Muscle layer of duodenum (tissue), 2 donors: ENCODE measurements around the gene SH2B2.

ENCODE experiments used
- H3K27ac ChIP-seq: one replicate; pipeline ENCODE4 v1.7.0; 2013; ENCODE audit warnings: mild to moderate bottlenecking, low read length
- H3K27me3 ChIP-seq: one replicate; pipeline ENCODE4 v1.7.0; 2013; ENCODE audit warnings: low read depth, mild to moderate bottlenecking, control low read depth, low read length
- H3K36me3 ChIP-seq, 2 donors: one replicate each; pipeline ENCODE4 v1.7.0; 2013; ENCODE audit warnings: low read length in 2 of 2, control low read depth in 1 of 2, mild to moderate bottlenecking in 1 of 2; ENCODE audit not compliant: insufficient read depth in 2 of 2, control insufficient read depth in 1 of 2
- H3K4me1 ChIP-seq, 2 donors: one replicate each; pipeline ENCODE4 v1.7.0; 2013; ENCODE audit warnings: low read length in 2 of 2, mild to moderate bottlenecking in 2 of 2, control low read depth in 1 of 2, moderate library complexity in 1 of 2; ENCODE audit not compliant: insufficient read depth in 2 of 2, control insufficient read depth in 1 of 2
- H3K4me3 ChIP-seq, 2 donors: one replicate each; pipeline ENCODE4 v1.7.0; 2013; ENCODE audit warnings: low read length in 2 of 2, low read depth in 1 of 2, mild to moderate bottlenecking in 1 of 2
- H3K9me3 ChIP-seq, 2 donors: one replicate each; pipeline ENCODE4 v1.7.0; 2013; ENCODE audit warnings: low read length in 2 of 2, control low read depth in 1 of 2, mild to moderate bottlenecking in 1 of 2; ENCODE audit not compliant: control insufficient read depth in 1 of 2
- donor health status: healthy.

SH2B2 gene

GRCh38 chr7:102270178-102270887 is 16.3 kb upstream of the SH2B2 start:
- peaks cover 0 to 4% of the 10 kb centered on the region in 2 donors for H3K4me1 ChIP-seq
- no peaks in the 10 kb centered on the region for H3K9me3 ChIP-seq
- H3K27ac ChIP-seq = no peak overlapping the region
- no peak overlapping the region for H3K4me3 ChIP-seq
- H3K36me3 ChIP-seq = no peaks in the 10 kb centered on the region
- no peaks in the 10 kb centered on the region for H3K27me3 ChIP-seq

- peaks cover 0 to 4% of the 10 kb centered on the region in 2 donors for H3K4me1 ChIP-seq
Measured at GRCh38 chr7:102271158-102271798, 15.4 kb upstream of the SH2B2 start.

GRCh38 chr7:102272075-102272916 is 14.4 kb upstream of the SH2B2 start:
- H3K9me3 ChIP-seq = no peaks in the 10 kb centered on the region
- peaks cover 0 to 4% of the 10 kb centered on the region in 2 donors for H3K4me1 ChIP-seq
- H3K4me3 ChIP-seq = no peak overlapping the region
- H3K27ac ChIP-seq = no peak overlapping the region
- H3K36me3 ChIP-seq = no peaks in the 10 kb centered on the region
- no peaks in the 10 kb centered on the region for H3K27me3 ChIP-seq

More at GRCh38 chr7:102271158-102271798, 15.4 kb upstream of the SH2B2 start:
- no peak overlapping the region for H3K4me3 ChIP-seq
- H3K36me3 ChIP-seq = no peaks in the 10 kb centered on the region
- H3K27me3 ChIP-seq = no peaks in the 10 kb centered on the region
- no peaks in the 10 kb centered on the region for H3K9me3 ChIP-seq
- H3K27ac ChIP-seq = no peak overlapping the region

GRCh38 chr7:102272917-102273748 is 13.5 kb upstream of the SH2B2 start:
- Histone ChIP-seq H3K27me3 (no peaks in the 10 kb centered on the region), H3K4me1 (peaks cover 0 to 4% of the 10 kb centered on the region in 2 donors), H3K27ac (no peak overlapping the region), H3K9me3 (no peaks in the 10 kb centered on the region), H3K36me3 (no peaks in the 10 kb centered on the region), H3K4me3 (no peak overlapping the region)

GRCh38 chr7:102273749-102274712 is 12.6 kb upstream of the SH2B2 start:
- no peaks in the 10 kb centered on the region for H3K27me3 ChIP-seq
- peaks cover 0 to 4% of the 10 kb centered on the region in 2 donors for H3K4me1 ChIP-seq
- H3K36me3 ChIP-seq = no peaks in the 10 kb centered on the region
- H3K9me3 ChIP-seq = no peaks in the 10 kb centered on the region
- no peak overlapping the region for H3K4me3 ChIP-seq
- no peak overlapping the region for H3K27ac ChIP-seq

GRCh38 chr7:102275123-102275703 is 11.5 kb upstream of the SH2B2 start:
- H3K27ac ChIP-seq = no peak overlapping the region
- H3K27me3 ChIP-seq = no peaks in the 10 kb centered on the region
- H3K4me3 ChIP-seq = no peak overlapping the region
- H3K4me1 ChIP-seq = peaks cover 0 to 4% of the 10 kb centered on the region in 2 donors
- no peaks in the 10 kb centered on the region for H3K36me3 ChIP-seq
- H3K9me3 ChIP-seq = no peaks in the 10 kb centered on the region

- Histone ChIP-seq H3K9me3 (no peaks in the 10 kb centered on the region), H3K4me1 (no peaks in the 10 kb centered on the region), H3K27me3 (no peaks in the 10 kb centered on the region), H3K4me3 (no peak overlapping the region), H3K27ac (no peak overlapping the region), H3K36me3 (no peaks in the 10 kb centered on the region)
Measured at GRCh38 chr7:102277901-102278300, 8.8 kb upstream of the SH2B2 start.

- Histone ChIP-seq H3K4me1 (no peaks in the 10 kb centered on the region), H3K36me3 (no peaks in the 10 kb centered on the region), H3K4me3 (no peak overlapping the region), H3K27me3 (no peaks in the 10 kb centered on the region), H3K9me3 (no peaks in the 10 kb centered on the region), H3K27ac (no peak overlapping the region)
Measured at GRCh38 chr7:102279537-102280400, 6.9 kb upstream of the SH2B2 start.

GRCh38 chr7:102280521-102280920 is 6.1 kb upstream of the SH2B2 start:
- Histone ChIP-seq H3K27ac (no peak overlapping the region), H3K4me1 (no peaks in the 10 kb centered on the region), H3K27me3 (no peaks in the 10 kb centered on the region), H3K9me3 (no peaks in the 10 kb centered on the region), H3K36me3 (no peaks in the 10 kb centered on the region), H3K4me3 (no peak overlapping the region)
